Coronary artery (tissue), 2 donors: Measurements from ENCODE around the gene ATF6.

ENCODE experiments used
- DNase-seq: peaks from one replicate; pipeline ENCODE4 v3.0.0-alpha.2; 2017; ENCODE audit warnings: low spot score
- H3K27ac ChIP-seq, 2 donors: fragments of 200-600 bp; sonication (generic); one replicate each; pipeline ENCODE4 v1.5.1; 2016 to 2019
- H3K4me3 ChIP-seq: fragments of 200-600 bp; sonication (generic); 2 replicates; pipeline ENCODE4 v1.5.1; 2016; ENCODE audit warnings: mild to moderate bottlenecking, moderate library complexity
- TF ChIP-seq, protein P1 (sequence below): fragments of 200-600 bp; sonication (generic); IDR thresholded peaks from one replicate; pipeline ENCODE4 v1.5.1; 2019; ENCODE audit warnings: antibody characterized with exemption

ATF6 gene

DNA sequence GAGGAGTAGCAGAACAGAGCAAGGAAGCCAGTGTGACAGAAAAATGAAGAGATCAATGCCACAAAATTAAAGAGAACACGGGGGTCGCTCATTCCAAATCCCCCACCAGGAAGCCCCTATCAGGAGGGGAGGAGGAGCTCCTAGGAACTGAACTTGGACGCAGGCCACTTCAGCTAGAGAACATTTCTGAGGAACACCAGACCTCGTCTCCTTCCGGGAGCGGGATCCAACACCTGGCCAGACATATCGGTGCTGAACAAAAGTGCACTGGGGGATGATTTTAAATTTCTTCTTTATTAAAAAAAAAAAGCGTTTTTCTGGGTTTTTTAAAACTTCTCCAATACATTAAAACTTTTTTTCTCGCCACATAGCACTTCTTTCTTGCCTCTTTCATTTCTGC, 216.8 kb downstream of the ATF6 start:
- H3K4me3 ChIP-seq = no peak overlapping the region
- H3K27ac ChIP-seq = no peak overlapping the region
- DNase-seq = no peak
- TF ChIP-seq, protein P1, sequence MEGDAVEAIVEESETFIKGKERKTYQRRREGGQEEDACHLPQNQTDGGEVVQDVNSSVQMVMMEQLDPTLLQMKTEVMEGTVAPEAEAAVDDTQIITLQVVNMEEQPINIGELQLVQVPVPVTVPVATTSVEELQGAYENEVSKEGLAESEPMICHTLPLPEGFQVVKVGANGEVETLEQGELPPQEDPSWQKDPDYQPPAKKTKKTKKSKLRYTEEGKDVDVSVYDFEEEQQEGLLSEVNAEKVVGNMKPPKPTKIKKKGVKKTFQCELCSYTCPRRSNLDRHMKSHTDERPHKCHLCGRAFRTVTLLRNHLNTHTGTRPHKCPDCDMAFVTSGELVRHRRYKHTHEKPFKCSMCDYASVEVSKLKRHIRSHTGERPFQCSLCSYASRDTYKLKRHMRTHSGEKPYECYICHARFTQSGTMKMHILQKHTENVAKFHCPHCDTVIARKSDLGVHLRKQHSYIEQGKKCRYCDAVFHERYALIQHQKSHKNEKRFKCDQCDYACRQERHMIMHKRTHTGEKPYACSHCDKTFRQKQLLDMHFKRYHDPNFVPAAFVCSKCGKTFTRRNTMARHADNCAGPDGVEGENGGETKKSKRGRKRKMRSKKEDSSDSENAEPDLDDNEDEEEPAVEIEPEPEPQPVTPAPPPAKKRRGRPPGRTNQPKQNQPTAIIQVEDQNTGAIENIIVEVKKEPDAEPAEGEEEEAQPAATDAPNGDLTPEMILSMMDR = no peak

DNA sequence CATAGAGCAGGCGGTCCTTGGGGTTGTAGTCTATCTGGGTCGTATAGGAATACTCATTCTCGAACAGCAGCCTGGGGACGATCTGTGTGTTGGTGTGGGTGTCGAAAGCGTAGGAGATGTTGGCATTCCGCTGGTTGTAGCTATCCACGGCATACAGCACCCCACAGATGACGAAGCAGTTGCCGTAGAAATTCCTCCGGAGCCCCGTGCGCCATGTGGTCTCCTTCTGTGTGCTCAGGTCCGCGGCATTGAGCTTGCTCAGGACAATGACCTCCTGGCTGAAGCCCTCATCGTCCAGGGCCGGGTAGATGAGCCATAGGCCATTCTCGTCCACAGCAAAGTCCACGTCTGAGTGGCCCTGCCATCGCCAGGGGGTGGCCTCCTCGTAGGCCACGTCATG, 217.6 kb downstream of the ATF6 start:
- no peak for DNase-seq
- Histone ChIP-seq H3K27ac (no peak overlapping the region), H3K4me3 (no peak overlapping the region)
- TF ChIP-seq, protein P1 = no peak

DNA sequence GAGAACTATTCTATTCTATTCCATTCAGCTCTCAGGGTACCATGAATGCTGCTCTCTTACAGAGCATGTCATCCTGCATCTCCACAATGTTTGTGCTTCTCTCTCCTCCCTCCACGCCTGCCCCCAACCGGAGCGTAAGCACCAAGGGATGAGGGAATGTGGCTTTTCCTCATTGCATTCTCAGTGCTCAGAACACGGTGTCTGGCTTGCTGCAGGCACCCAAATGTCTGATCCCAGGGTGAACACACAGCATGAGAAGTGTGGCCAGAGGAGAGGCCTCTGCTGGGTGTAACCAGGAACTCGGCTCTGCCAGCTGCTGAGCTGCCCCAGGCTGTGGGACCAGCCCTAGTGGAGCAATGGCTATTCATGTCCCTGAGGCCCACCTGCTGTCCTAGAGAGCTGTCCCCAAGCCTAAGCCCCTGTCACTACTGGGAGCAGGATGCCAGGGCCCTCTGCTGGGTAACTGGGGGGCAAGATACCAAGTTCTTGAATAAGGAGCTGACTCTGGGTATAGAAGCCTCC, 219.2 kb downstream of the ATF6 start:
- TF ChIP-seq, protein P1 = no peak
- no peak overlapping the region for H3K27ac ChIP-seq
- H3K4me3 ChIP-seq = no peak overlapping the region
- no peak for DNase-seq

DNA sequence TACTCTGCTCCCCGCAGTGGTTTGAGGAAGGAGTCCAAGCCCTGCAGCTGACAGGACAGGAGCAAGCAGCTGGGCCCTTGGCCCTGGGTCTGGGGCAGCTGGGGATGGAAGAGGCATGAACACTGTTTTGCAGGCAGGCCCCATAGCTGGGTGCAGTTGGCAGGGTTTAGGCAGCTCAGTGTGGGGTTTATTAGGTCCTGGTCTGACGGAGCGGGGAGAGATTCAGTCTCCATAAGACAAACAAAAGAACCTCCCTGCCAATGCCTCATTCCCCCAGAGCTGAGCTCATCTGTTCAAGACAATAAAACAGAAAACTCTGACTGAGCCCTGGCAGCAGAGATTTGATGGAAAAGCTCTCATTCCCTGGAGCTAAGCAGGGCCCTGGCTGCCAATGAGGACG, 220.2 kb downstream of the ATF6 start:
- no peak overlapping the region for H3K4me3 ChIP-seq
- TF ChIP-seq, protein P1 = no peak
- no peak overlapping the region for H3K27ac ChIP-seq
- DNase-seq = no peak

DNA sequence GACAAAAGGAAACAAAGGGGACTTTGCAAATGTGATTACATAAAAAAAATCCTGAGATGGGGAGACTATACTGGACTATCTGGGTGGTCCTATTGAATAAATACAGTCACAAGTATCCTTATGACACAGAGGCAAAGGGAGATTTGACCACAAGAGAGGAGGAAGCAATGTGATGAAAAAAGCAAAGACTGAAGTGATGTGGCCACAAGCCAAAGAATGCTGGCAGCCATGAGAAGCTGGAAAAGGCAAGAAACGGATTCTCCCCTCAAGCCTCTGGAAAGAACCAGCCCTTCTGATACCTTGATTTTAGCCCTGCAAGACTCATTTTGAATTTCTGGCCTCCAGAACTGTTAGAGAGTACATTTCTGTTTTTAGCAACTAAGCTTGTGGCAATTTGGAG, 221.2 kb downstream of the ATF6 start:
- TF ChIP-seq, protein P1 = no peak
- H3K27ac ChIP-seq = no peak overlapping the region
- H3K4me3 ChIP-seq = no peak overlapping the region
- DNase-seq = no peak

DNA sequence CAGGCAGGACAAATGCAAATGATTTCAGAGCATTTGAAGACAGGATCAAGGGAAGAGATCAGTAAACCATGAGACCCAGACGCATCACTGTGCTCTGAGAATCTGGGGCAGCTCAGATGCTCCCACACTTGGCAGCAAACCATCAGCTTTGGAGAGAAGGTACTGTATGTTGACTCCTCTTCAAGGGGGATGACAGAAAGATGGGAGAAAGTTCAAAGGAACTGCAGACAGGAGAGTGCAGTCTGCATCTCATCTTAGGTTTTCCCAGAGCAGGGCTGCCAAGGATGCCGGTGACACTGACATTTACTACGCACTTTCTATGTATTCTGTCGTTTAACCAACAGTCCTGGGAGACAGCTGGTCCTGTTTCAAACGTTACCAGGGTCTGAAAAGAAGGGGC, 221.8 kb downstream of the ATF6 start:
- no peak overlapping the region for H3K27ac ChIP-seq
- no peak overlapping the region for H3K4me3 ChIP-seq
- TF ChIP-seq, protein P1 = no peak
- DNase-seq = no peak

DNA sequence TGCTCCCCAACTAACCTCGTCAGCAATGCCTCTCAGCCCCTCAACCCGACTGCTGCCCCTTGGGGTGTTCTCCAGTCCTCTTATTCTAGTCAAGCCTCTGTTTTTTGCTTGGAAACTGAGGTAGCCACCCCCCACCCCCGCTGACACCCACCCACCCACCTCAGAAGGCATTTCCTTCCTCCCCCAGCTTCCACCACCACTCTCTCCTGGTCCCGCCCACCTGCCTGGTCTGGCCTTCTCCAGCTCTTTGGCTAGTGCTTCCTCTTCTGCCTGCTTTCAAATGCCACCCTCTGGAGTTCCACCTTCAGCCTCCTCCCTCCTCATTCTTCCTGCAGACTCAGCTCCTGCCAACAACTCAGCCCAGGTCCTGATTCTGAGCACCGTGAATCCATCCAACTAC, 222.3 kb downstream of the ATF6 start:
- Histone ChIP-seq H3K4me3 (no peak overlapping the region), H3K27ac (no peak overlapping the region)
- no peak for DNase-seq
- TF ChIP-seq, protein P1 = no peak
